B cell (primary cell): ENCODE results near the gene FOXS1. TPM values are rescaled to one million over a fixed set of nuclear protein-coding genes. Genes with fewer than 3 reads are reported as not detected.

Source experiments
- ATAC-seq: fragments of 200-7000 bp; cut with Tn5 transposase; one replicate; pipeline ENCODE4 v1.10.0; 2021; ENCODE audit warnings: low read depth, mild to moderate bottlenecking, moderate number of reproducible peaks, moderate library complexity
- CTCF ChIA-PET: fragments of 350-600 bp; sonication (Branson Sonifier 250); formaldehyde crosslinking; loops from one replicate; lab custom pipeline; 2021; ENCODE audit warnings: antibody characterized with exemption, inconsistent platforms; lab: Charles Lee
- POLR2A ChIA-PET: fragments of 350-600 bp; sonication (Branson Sonifier 250); formaldehyde crosslinking; loops from one replicate; lab custom pipeline; 2021; ENCODE audit warnings: antibody characterized with exemption; lab: Charles Lee
- DNase-seq: peaks from one replicate; pipeline ENCODE4 v3.0.0; 2013
- H2AFZ ChIP-seq: 2 replicates; pipeline ENCODE4 v1.6.1; 2012; ENCODE audit warnings: mild to moderate bottlenecking, low read depth, low read length; ENCODE audit not compliant: insufficient read depth, poor library complexity, severe bottlenecking
- H3K27ac ChIP-seq, 2 donors: 1 replicate in 1 of 2; 2 replicates in 1 of 2; pipeline ENCODE4 v1.5.1; 2012 to 2013; ENCODE audit warnings: low read length in 2 of 2, mild to moderate bottlenecking in 2 of 2, moderate library complexity in 1 of 2
- H3K27me3 ChIP-seq, 4 experiments: fragments of 200-600 bp in 1 of 4; sonication (generic) in 1 of 4; replicated peaks in 1 of 4; 1 replicate in 2 of 4; 2 replicates in 2 of 4; pipeline versions ENCODE4 v1.6.1 to v1.7.0; 2013 to 2016; ENCODE audit warnings: low read length in 3 of 4, mild to moderate bottlenecking in 2 of 4, mixed read lengths in 1 of 4, moderate library complexity in 1 of 4; ENCODE audit not compliant: insufficient read depth in 4 of 4, control insufficient read depth in 3 of 4; ENCODE audit errors: control extremely low read depth in 1 of 4
- H3K36me3 ChIP-seq, 2 experiments: replicated peaks in 1 of 2; 1 replicate in 1 of 2; 2 replicates in 1 of 2; pipeline versions ENCODE4 v1.6.1 to v1.7.1; 2013; ENCODE audit warnings: low read length in 1 of 2; ENCODE audit not compliant: insufficient read depth in 2 of 2, control insufficient read depth in 1 of 2; ENCODE audit errors: control extremely low read depth in 1 of 2, extremely low read depth in 1 of 2
- H3K4me1 ChIP-seq, 2 donors: fragments of 200-600 bp in 1 of 2; sonication (generic) in 1 of 2; 1 replicate in 1 of 2; 2 replicates in 1 of 2; pipeline versions ENCODE4 v1.5.1 to v1.6.1; 2013 to 2017; ENCODE audit warnings: low read length in 2 of 2; ENCODE audit not compliant: control insufficient read depth in 2 of 2, insufficient read depth in 2 of 2
- H3K4me2 ChIP-seq: replicated peaks from 2 replicates; pipeline ENCODE3; 2012; ENCODE audit warnings: mild to moderate bottlenecking, low read depth, low read length; ENCODE audit not compliant: poor library complexity, severe bottlenecking
- H3K4me3 ChIP-seq, 5 experiments: fragments of 200-600 bp in 1 of 5; sonication (generic) in 1 of 5; 1 replicate in 3 of 5; 2 replicates in 2 of 5; pipeline versions ENCODE4 v1.5.1 to v1.7.0; 2011 to 2016; ENCODE audit warnings: low read length in 4 of 5, mild to moderate bottlenecking in 4 of 5, low read depth in 2 of 5, control low read depth in 1 of 5, moderate library complexity in 1 of 5; ENCODE audit not compliant: insufficient read depth in 1 of 5; ENCODE audit errors: control extremely low read depth in 1 of 5, extremely low read depth in 1 of 5
- H3K79me2 ChIP-seq: fragments of 200-600 bp; sonication (generic); one replicate; pipeline ENCODE4 v1.6.0; 2016; ENCODE audit warnings: low read length; ENCODE audit not compliant: control insufficient read depth, insufficient read depth
- H3K9ac ChIP-seq: fragments of 200-600 bp; sonication (generic); 2 replicates; pipeline ENCODE4 v1.6.1; 2017; ENCODE audit warnings: mild to moderate bottlenecking, low read length, moderate library complexity
- H3K9me3 ChIP-seq, 3 donors: one replicate each; pipeline versions ENCODE4 v1.6.1 to v1.7.1; 2013; ENCODE audit warnings: low read length in 2 of 3; ENCODE audit not compliant: control insufficient read depth in 2 of 3, insufficient read depth in 1 of 3; ENCODE audit errors: control extremely low read depth in 1 of 3
- H4K20me1 ChIP-seq: 2 replicates; pipeline ENCODE4 v1.6.0; 2012; ENCODE audit warnings: mild to moderate bottlenecking, low read length; ENCODE audit not compliant: insufficient read depth, control insufficient read depth, poor library complexity, severe bottlenecking
- H3K27ac Mint-ChIP-seq: one replicate; pipeline ENCODE4 v1.8.0; 2021; ENCODE audit warnings: mixed read lengths
- H3K27me3 Mint-ChIP-seq: one replicate; pipeline ENCODE4 v1.8.0; 2021; ENCODE audit warnings: mixed read lengths
- H3K4me1 Mint-ChIP-seq: one replicate; pipeline ENCODE4 v1.8.0; 2021; ENCODE audit warnings: mixed read lengths
- H3K4me3 Mint-ChIP-seq: one replicate; pipeline ENCODE4 v1.8.0; 2021; ENCODE audit warnings: mixed read lengths
- H3K9me3 Mint-ChIP-seq: one replicate; pipeline ENCODE4 v1.8.0; 2022; ENCODE audit warnings: mixed read lengths; ENCODE audit not compliant: insufficient read depth
- EZH2 ChIP-seq: IDR thresholded peaks from 2 replicates; pipeline ENCODE4 v1.6.1; 2012; ENCODE audit warnings: borderline replicate concordance, low read depth, mild to moderate bottlenecking, moderate library complexity, low read length; ENCODE audit not compliant: insufficient read depth, poor library complexity, severe bottlenecking
- WGBS: methylation state at CpG from one replicate; pipeline ENCODE4 v1.1.5; 2013; ENCODE audit warnings: missing lambda C conversion rate; ENCODE audit not compliant: insufficient coverage; 5-methylcytosine and 5-hydroxymethylcytosine counted together
- intact Hi-C: fragments of 100-400 bp; cut with micrococcal nuclease; formaldehyde crosslinking; loops from one replicate; pipeline ENCODE4 v1.10.0; 2022
- polyA plus RNA-seq: library from polyadenylated mRNA; depleted of rRNA; stranded (reverse); fragments of >200 nt; gene quantifications from 2 replicates; pipeline ENCODE4 v1.2.3, GENCODE V29; 2012
- total RNA-seq, 2 donors: library from RNA; stranded (reverse); fragments of 120-200 nt in 1 of 2; gene quantifications; 1 replicate in 1 of 2; 2 replicates in 1 of 2; pipeline versions ENCODE4 v1.2.3 to v1.2.4, GENCODE V29; 2013 to 2022
- TF ChIP-seq, protein P1 (sequence below): fragments of 200-600 bp; IDR thresholded peaks from one replicate; pipeline ENCODE4 v1.8.0; 2022; ENCODE audit warnings: antibody characterized with exemption, mild to moderate bottlenecking

Gene FOXS1
- total and polyA plus RNA-seq, 2 donors (not counting 1 experiment from before 2014, with no cell fraction given): not detected

DNA sequence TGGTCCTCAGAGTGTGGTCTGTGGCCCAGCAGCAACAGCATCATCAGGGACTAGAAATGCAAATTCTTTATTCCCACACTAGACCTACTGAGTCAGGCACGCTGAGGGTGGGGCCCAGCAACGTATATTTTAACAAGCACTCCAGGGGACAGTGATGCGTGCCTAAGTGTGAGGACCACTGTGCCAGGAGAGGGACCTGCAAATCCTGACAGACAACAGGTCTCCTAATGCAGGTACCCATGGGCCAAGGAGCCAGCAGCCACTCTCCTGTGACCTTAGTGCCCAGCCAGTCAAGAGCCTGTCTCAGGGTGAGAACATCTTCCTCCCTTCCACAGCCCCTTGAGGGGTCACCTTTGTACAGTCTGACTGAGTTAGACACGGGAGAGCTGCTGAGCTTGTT, 34.2 kb downstream of the FOXS1 start:
- no peaks in the 10 kb centered on the region for H4K20me1 ChIP-seq
- H3K27ac ChIP-seq: no peak overlapping the region
- ChIA-PET POLR2A (no interaction called here), CTCF (no interaction called here)
- H3K9me3 ChIP-seq: no peaks in the 10 kb centered on the region
- TF ChIP-seq EZH2: no peak
- TF ChIP-seq, protein P1, sequence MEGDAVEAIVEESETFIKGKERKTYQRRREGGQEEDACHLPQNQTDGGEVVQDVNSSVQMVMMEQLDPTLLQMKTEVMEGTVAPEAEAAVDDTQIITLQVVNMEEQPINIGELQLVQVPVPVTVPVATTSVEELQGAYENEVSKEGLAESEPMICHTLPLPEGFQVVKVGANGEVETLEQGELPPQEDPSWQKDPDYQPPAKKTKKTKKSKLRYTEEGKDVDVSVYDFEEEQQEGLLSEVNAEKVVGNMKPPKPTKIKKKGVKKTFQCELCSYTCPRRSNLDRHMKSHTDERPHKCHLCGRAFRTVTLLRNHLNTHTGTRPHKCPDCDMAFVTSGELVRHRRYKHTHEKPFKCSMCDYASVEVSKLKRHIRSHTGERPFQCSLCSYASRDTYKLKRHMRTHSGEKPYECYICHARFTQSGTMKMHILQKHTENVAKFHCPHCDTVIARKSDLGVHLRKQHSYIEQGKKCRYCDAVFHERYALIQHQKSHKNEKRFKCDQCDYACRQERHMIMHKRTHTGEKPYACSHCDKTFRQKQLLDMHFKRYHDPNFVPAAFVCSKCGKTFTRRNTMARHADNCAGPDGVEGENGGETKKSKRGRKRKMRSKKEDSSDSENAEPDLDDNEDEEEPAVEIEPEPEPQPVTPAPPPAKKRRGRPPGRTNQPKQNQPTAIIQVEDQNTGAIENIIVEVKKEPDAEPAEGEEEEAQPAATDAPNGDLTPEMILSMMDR: no peak
- H3K4me2 ChIP-seq: no peak overlapping the region
- Mint-ChIP-seq H3K27ac (no peak overlapping the region), H3K4me1 (peaks cover 16% of the 10 kb centered on the region), H3K27me3 (no peaks in the 10 kb centered on the region), H3K9me3 (no peaks in the 10 kb centered on the region), H3K4me3 (no peak overlapping the region)
- H2AFZ ChIP-seq: no peak overlapping the region
- intact Hi-C loops: no loop called here
- no peaks in the 10 kb centered on the region for H3K27me3 ChIP-seq
- ATAC-seq: no peak
- DNase-seq: no peak
- H3K36me3 ChIP-seq: no peaks in the 10 kb centered on the region
- H3K9ac ChIP-seq: no peak overlapping the region
- H3K4me3 ChIP-seq: no peak overlapping the region
- H3K79me2 ChIP-seq: no peaks in the 10 kb centered on the region
- WGBS: 84% methylated on average over 3 of the region's 4 CpGs
- H3K4me1 ChIP-seq: peaks cover 12 to 23% of the 10 kb centered on the region in 2 donors

DNA sequence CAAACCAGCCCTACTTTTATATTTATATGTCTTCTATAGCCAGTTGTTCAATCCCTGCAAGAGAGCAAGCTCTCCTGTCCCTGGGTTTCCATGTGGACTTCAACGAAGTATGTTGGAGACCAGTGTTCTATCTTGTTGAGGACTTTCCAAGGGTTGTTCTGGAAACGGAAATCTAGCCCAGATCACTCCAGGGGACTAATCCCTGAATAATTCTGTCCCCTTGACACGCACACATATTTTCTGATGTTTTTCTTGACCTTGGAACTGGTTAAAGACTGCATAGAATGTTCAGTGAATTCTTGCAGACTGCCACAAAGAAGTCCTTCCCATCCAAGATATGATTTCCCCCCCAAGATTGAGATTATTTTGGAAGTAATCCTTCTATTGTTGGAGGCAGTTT, 35.7 kb downstream of the FOXS1 start:
- intact Hi-C loops: no loop called here
- Histone ChIP-seq H3K79me2 (no peaks in the 10 kb centered on the region), H3K27me3 (no peaks in the 10 kb centered on the region), H3K36me3 (no peaks in the 10 kb centered on the region), H3K4me3 (no peak overlapping the region), H2AFZ (no peak overlapping the region), H3K9ac (no peak overlapping the region), H3K9me3 (no peaks in the 10 kb centered on the region), H3K4me2 (no peak overlapping the region), H3K27ac (no peak overlapping the region), H4K20me1 (no peaks in the 10 kb centered on the region), H3K4me1 (peaks cover 16 to 28% of the 10 kb centered on the region in 2 donors)
- no peaks in the 10 kb centered on the region for H3K27me3 Mint-ChIP-seq
- DNase-seq (no peak), ATAC-seq (no peak)
- WGBS: no CpG with 5 or more reads among the region's 3 CpGs
- no peak overlapping the region for H3K27ac Mint-ChIP-seq
- H3K4me3 Mint-ChIP-seq: no peak overlapping the region
- no peaks in the 10 kb centered on the region for H3K9me3 Mint-ChIP-seq
- ChIA-PET POLR2A (no interaction called here), CTCF (no interaction called here)
- H3K4me1 Mint-ChIP-seq: peaks cover 20% of the 10 kb centered on the region
- TF ChIP-seq EZH2: no peak
- TF ChIP-seq, protein P1: no peak
